Cardiac atrium fibroblast (primary cell): ENCODE data around the gene MRPL36. TPM values are rescaled to one million over a fixed set of nuclear protein-coding genes. Genes with fewer than 3 reads are reported as not detected.

ENCODE experiments used
- total RNA-seq: library from RNA; depleted of rRNA; stranded (reverse); fragments of >200 nt; gene quantifications from 2 replicates; pipeline ENCODE4 v1.2.3, GENCODE V29; 2015

MRPL36 gene
- total RNA-seq, result 24.7 and 30.3 TPM in 2 replicates

GRCh38 chr5:1799602-1800471 lies at the start of gene MRPL36:
MRPL36 (minus strand) TSS chr5:1799837; CDS start chr5:1798935, 902 bp downstream.

GRCh38 chr5:1801222-1801966 lies 1.8 kb upstream of the MRPL36 start, which contains the start of gene NDUFS6:
NDUFS6 (plus strand) TSS chr5:1801407; CDS start chr5:1801418, 11 bp downstream.

Other genes with a start within 250 kb of the MRPL36 start
- 41.3 and 57.0 TPM in 2 replicates for gene NDUFS6, start 1.6 kb upstream of the MRPL36 start, total RNA-seq
- not detected in 2 replicates for gene IRX4, start 83.1 kb upstream of the MRPL36 start, total RNA-seq